Duodenal mucosa (tissue), 2 donors: ENCODE measurements around the gene EDEM3.

Experiments used
- H3K27ac ChIP-seq: one replicate; pipeline ENCODE4 v1.7.0; 2013; ENCODE audit warnings: low read depth, low read length
- H3K27me3 ChIP-seq, 2 donors: one replicate each; pipeline ENCODE4 v1.7.0; 2013; ENCODE audit warnings: low read length in 2 of 2, control low read depth in 1 of 2; ENCODE audit not compliant: insufficient read depth in 2 of 2, control insufficient read depth in 1 of 2
- H3K36me3 ChIP-seq, 2 donors: one replicate each; pipeline ENCODE4 v1.7.0; 2013; ENCODE audit warnings: low read length in 2 of 2, control low read depth in 1 of 2; ENCODE audit not compliant: insufficient read depth in 2 of 2, control insufficient read depth in 1 of 2
- H3K4me1 ChIP-seq, 2 donors: one replicate each; pipeline ENCODE4 v1.7.0; 2013; ENCODE audit warnings: low read length in 2 of 2, control low read depth in 1 of 2; ENCODE audit not compliant: insufficient read depth in 2 of 2, control insufficient read depth in 1 of 2
- H3K4me3 ChIP-seq, 2 donors: one replicate each; pipeline ENCODE4 v1.7.0; 2013; ENCODE audit warnings: low read length in 2 of 2, low read depth in 1 of 2
- H3K9ac ChIP-seq, 2 donors: one replicate each; pipeline ENCODE4 v1.7.0; 2013; ENCODE audit warnings: low read length in 2 of 2, low read depth in 1 of 2
- H3K9me3 ChIP-seq, 2 donors: one replicate each; pipeline ENCODE4 v1.7.0; 2013; ENCODE audit warnings: low read length in 2 of 2, control low read depth in 1 of 2; ENCODE audit not compliant: control insufficient read depth in 1 of 2

Gene EDEM3

GRCh38 chr1:184701816-184702215, 52.8 kb downstream of the EDEM3 start:
- no peak overlapping the region for H3K9ac ChIP-seq
- peaks cover 16 to 68% of the 10 kb centered on the region in 2 donors for H3K36me3 ChIP-seq

GRCh38 chr1:184698969-184699368, 55.7 kb downstream of the EDEM3 start:
- Histone ChIP-seq H3K36me3 (peaks cover 30 to 72% of the 10 kb centered on the region in 2 donors), H3K27ac (no peak overlapping the region), H3K4me1 (no peaks in the 10 kb centered on the region), H3K9ac (no peak overlapping the region), H3K27me3 (no peaks in the 10 kb centered on the region), H3K9me3 (no peaks in the 10 kb centered on the region), H3K4me3 (no peak overlapping the region)

More at GRCh38 chr1:184701816-184702215, 52.8 kb downstream of the EDEM3 start:
- Histone ChIP-seq H3K27me3 (no peaks in the 10 kb centered on the region), H3K4me1 (no peaks in the 10 kb centered on the region), H3K27ac (no peak overlapping the region), H3K4me3 (no peak overlapping the region), H3K9me3 (no peaks in the 10 kb centered on the region)

- H3K9ac ChIP-seq = no peak overlapping the region
- no peak overlapping the region for H3K4me3 ChIP-seq
- H3K9me3 ChIP-seq = no peaks in the 10 kb centered on the region
- no peaks in the 10 kb centered on the region for H3K4me1 ChIP-seq
- no peak overlapping the region for H3K27ac ChIP-seq
- no peaks in the 10 kb centered on the region for H3K27me3 ChIP-seq
- H3K36me3 ChIP-seq = peaks cover 38 to 74% of the 10 kb centered on the region in 2 donors
Observed at GRCh38 chr1:184698016-184698415, 56.6 kb downstream of the EDEM3 start.

GRCh38 chr1:184696403-184696802, 58.3 kb downstream of the EDEM3 start:
- H3K36me3 ChIP-seq = peaks cover 24 to 64% of the 10 kb centered on the region in 2 donors
- no peak overlapping the region for H3K27ac ChIP-seq
- H3K4me1 ChIP-seq = no peaks in the 10 kb centered on the region
- no peaks in the 10 kb centered on the region for H3K9me3 ChIP-seq
- no peak overlapping the region for H3K4me3 ChIP-seq
- no peaks in the 10 kb centered on the region for H3K27me3 ChIP-seq
- no peak overlapping the region for H3K9ac ChIP-seq

- H3K27me3 ChIP-seq = no peaks in the 10 kb centered on the region
- H3K4me1 ChIP-seq = no peaks in the 10 kb centered on the region
- H3K36me3 ChIP-seq = peaks cover 22 to 55% of the 10 kb centered on the region in 2 donors
Observed at GRCh38 chr1:184695023-184695422, 59.6 kb downstream of the EDEM3 start.

GRCh38 chr1:184693011-184693410, 61.6 kb downstream of the EDEM3 start:
- no peaks in the 10 kb centered on the region for H3K4me1 ChIP-seq
- no peaks in the 10 kb centered on the region for H3K9me3 ChIP-seq
- no peaks in the 10 kb centered on the region for H3K27me3 ChIP-seq
- no peak overlapping the region for H3K9ac ChIP-seq
- H3K27ac ChIP-seq = no peak overlapping the region
- H3K36me3 ChIP-seq = peaks cover 22 to 39% of the 10 kb centered on the region in 2 donors
- H3K4me3 ChIP-seq = no peak overlapping the region

More at GRCh38 chr1:184695023-184695422, 59.6 kb downstream of the EDEM3 start:
- Histone ChIP-seq H3K27ac (no peak overlapping the region), H3K4me3 (no peak overlapping the region), H3K9ac (no peak overlapping the region), H3K9me3 (no peaks in the 10 kb centered on the region)

GRCh38 chr1:184691719-184692324, 62.8 kb downstream of the EDEM3 start:
- Histone ChIP-seq H3K27me3 (no peaks in the 10 kb centered on the region), H3K4me3 (no peak overlapping the region), H3K9ac (no peak overlapping the region)

GRCh38 chr1:184686540-184686939, 68.1 kb downstream of the EDEM3 start:
- Histone ChIP-seq H3K36me3 (no peaks in the 10 kb centered on the region), H3K4me3 (no peak overlapping the region), H3K27me3 (no peaks in the 10 kb centered on the region), H3K27ac (no peak overlapping the region), H3K4me1 (no peaks in the 10 kb centered on the region), H3K9me3 (peaks cover 0 to 1% of the 10 kb centered on the region in 2 donors), H3K9ac (no peak overlapping the region)

More at GRCh38 chr1:184691719-184692324, 62.8 kb downstream of the EDEM3 start:
- H3K27ac ChIP-seq = no peak overlapping the region
- peaks cover 22 to 36% of the 10 kb centered on the region in 2 donors for H3K36me3 ChIP-seq
- H3K4me1 ChIP-seq = no peaks in the 10 kb centered on the region
- no peaks in the 10 kb centered on the region for H3K9me3 ChIP-seq

GRCh38 chr1:184685116-184685515, 69.5 kb downstream of the EDEM3 start:
- no peaks in the 10 kb centered on the region for H3K27me3 ChIP-seq

GRCh38 chr1:184684285-184685074, 70.2 kb downstream of the EDEM3 start:
- Histone ChIP-seq H3K27ac (no peak overlapping the region), H3K9me3 (peaks cover 0 to 3% of the 10 kb centered on the region in 2 donors)

More at GRCh38 chr1:184685116-184685515, 69.5 kb downstream of the EDEM3 start:
- peaks cover 0 to 3% of the 10 kb centered on the region in 2 donors for H3K9me3 ChIP-seq
- no peak overlapping the region for H3K4me3 ChIP-seq
- no peak overlapping the region for H3K27ac ChIP-seq
- no peaks in the 10 kb centered on the region for H3K36me3 ChIP-seq
- H3K9ac ChIP-seq = no peak overlapping the region
- H3K4me1 ChIP-seq = no peaks in the 10 kb centered on the region

More at GRCh38 chr1:184684285-184685074, 70.2 kb downstream of the EDEM3 start:
- H3K36me3 ChIP-seq = no peaks in the 10 kb centered on the region
- H3K27me3 ChIP-seq = no peaks in the 10 kb centered on the region
- no peak overlapping the region for H3K4me3 ChIP-seq
- H3K9ac ChIP-seq = no peak overlapping the region
- no peaks in the 10 kb centered on the region for H3K4me1 ChIP-seq
